Spleen (tissue), 7 donors: ENCODE data around the gene CR1.

Experiments
- POLR2A ChIP-seq, 3 donors: fragments of 450-650 bp; IDR thresholded peaks; one replicate each; pipeline ENCODE4 v1.5.1; 2017; ENCODE audit warnings: antibody characterized with exemption in 3 of 3, mild to moderate bottlenecking in 1 of 3
- POLR2AphosphoS5 ChIP-seq, 3 donors: sonication (generic); formaldehyde crosslinking; IDR thresholded peaks; one replicate each; pipeline ENCODE4 v1.5.1; 2017; ENCODE audit warnings: antibody characterized with exemption in 3 of 3
- TF ChIP-seq, protein P1 (sequence below), 11 experiments: fragments of 200-600 bp in 7 of 11; fragments of 450-650 bp in 4 of 11; sonication (generic) in 4 of 11; IDR thresholded peaks in 8 of 11; conservative IDR thresholded peaks in 3 of 11; 1 replicate in 7 of 11; 2 replicates in 4 of 11; pipeline versions ENCODE4 v1.4.0 to v1.8.0; 2016 to 2021; ENCODE audit warnings: antibody characterized with exemption in 11 of 11, inconsistent platforms in 4 of 11, mild to moderate bottlenecking in 1 of 11
- donor health status: DM: no; HTN: no; CAD: no; lungs with moderate emphysema.
- donor health status: DM: no; HTN: no; CAD: no.
- donor health status: DM: no; HTN: no; CAD: no.

- TF ChIP-seq POLR2AphosphoS5 (IDR thresholded peaks at IDR 0.05): no peak
- TF ChIP-seq, protein P1, sequence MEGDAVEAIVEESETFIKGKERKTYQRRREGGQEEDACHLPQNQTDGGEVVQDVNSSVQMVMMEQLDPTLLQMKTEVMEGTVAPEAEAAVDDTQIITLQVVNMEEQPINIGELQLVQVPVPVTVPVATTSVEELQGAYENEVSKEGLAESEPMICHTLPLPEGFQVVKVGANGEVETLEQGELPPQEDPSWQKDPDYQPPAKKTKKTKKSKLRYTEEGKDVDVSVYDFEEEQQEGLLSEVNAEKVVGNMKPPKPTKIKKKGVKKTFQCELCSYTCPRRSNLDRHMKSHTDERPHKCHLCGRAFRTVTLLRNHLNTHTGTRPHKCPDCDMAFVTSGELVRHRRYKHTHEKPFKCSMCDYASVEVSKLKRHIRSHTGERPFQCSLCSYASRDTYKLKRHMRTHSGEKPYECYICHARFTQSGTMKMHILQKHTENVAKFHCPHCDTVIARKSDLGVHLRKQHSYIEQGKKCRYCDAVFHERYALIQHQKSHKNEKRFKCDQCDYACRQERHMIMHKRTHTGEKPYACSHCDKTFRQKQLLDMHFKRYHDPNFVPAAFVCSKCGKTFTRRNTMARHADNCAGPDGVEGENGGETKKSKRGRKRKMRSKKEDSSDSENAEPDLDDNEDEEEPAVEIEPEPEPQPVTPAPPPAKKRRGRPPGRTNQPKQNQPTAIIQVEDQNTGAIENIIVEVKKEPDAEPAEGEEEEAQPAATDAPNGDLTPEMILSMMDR (IDR thresholded peaks at IDR 0.05 in 8 of 11, conservative IDR thresholded peaks at IDR 0.05 in 3 of 11): no peak
- no peak for TF ChIP-seq POLR2A (IDR thresholded peaks at IDR 0.05)
Measured at GRCh38 chr1:207669528-207670009, 173.6 kb downstream of the CR1 start.
